C4-2B (cell line): ENCODE results near the gene PPP3CB.

Experiments used
- H3K27ac ChIP-seq: fragments of 450-650 bp; 2 replicates; pipeline ENCODE4 v1.5.1; 2017
- CTCF ChIP-seq: fragments of 450-650 bp; conservative IDR thresholded peaks from 2 replicates; pipeline ENCODE4 v1.5.1; 2017; ENCODE audit warnings: mild to moderate bottlenecking
- ZFX ChIP-seq: fragments of 450-650 bp; IDR thresholded peaks from 2 replicates; pipeline ENCODE4 v1.6.1; 2017

The PPP3CB gene

GRCh38 chr10:73439605-73440312 is 56.1 kb downstream of the PPP3CB start:
- no peak for TF ChIP-seq ZFX
- TF ChIP-seq CTCF, result no peak
- no peak overlapping the region for H3K27ac ChIP-seq

- H3K27ac ChIP-seq, result no peak overlapping the region
- TF ChIP-seq CTCF, result no peak
- TF ChIP-seq ZFX, result no peak
Observed at GRCh38 chr10:73439055-73439454, 56.8 kb downstream of the PPP3CB start.

GRCh38 chr10:73433538-73433867 is 62.3 kb downstream of the PPP3CB start, which contains the start of gene MSS51:
MSS51 (minus strand) TSS chr10:73433561; CDS start chr10:73428284, 5,277 bp downstream.
- TF ChIP-seq CTCF, result no peak
- H3K27ac ChIP-seq, result no peak within 1 kb of the TSS

GRCh38 chr10:73432646-73433537 is 62.9 kb downstream of the PPP3CB start:
- TF ChIP-seq CTCF, result no peak
- no peak for TF ChIP-seq ZFX
- no peak overlapping the region for H3K27ac ChIP-seq

GRCh38 chr10:73426318-73426717 is 69.5 kb downstream of the PPP3CB start:
- no peak for TF ChIP-seq ZFX
- TF ChIP-seq CTCF, result no peak
- H3K27ac ChIP-seq, result no peak overlapping the region

- TF ChIP-seq CTCF, result no peak
- TF ChIP-seq ZFX, result no peak
- no peak overlapping the region for H3K27ac ChIP-seq
Observed at GRCh38 chr10:73424478-73424877, 71.3 kb downstream of the PPP3CB start.

- TF ChIP-seq ZFX (no peak), CTCF (no peak)
- no peak overlapping the region for H3K27ac ChIP-seq
Observed at GRCh38 chr10:73423309-73423708, 72.5 kb downstream of the PPP3CB start.
